Measurements from ENCODE around the gene TGM2.

TGM2 gene

GRCh38 chr20:38198238-38198861 lies 33.3 kb upstream of the TGM2 start:
- no peak for DNase-seq

- no peak for DNase-seq
Measured at GRCh38 chr20:38197619-38198018, 32.5 kb upstream of the TGM2 start.

- no peak for DNase-seq
Measured at GRCh38 chr20:38197217-38197616, 32.1 kb upstream of the TGM2 start.

GRCh38 chr20:38196592-38196991 lies 31.5 kb upstream of the TGM2 start:
- DNase-seq: no peak

- no peak for DNase-seq
Measured at GRCh38 chr20:38196076-38196475, 31.0 kb upstream of the TGM2 start.

GRCh38 chr20:38195521-38195920 lies 30.5 kb upstream of the TGM2 start:
- no peak for DNase-seq

GRCh38 chr20:38194971-38195504 lies 30.0 kb upstream of the TGM2 start:
- no peak for DNase-seq

GRCh38 chr20:38193586-38194105 lies 28.6 kb upstream of the TGM2 start:
- no peak for DNase-seq

GRCh38 chr20:38192323-38192885 lies 27.3 kb upstream of the TGM2 start:
- no peak for DNase-seq

- no peak for DNase-seq
Measured at GRCh38 chr20:38191654-38192053, 26.6 kb upstream of the TGM2 start.

- DNase-seq: no peak
Measured at GRCh38 chr20:38190936-38191371, 25.9 kb upstream of the TGM2 start.

- DNase-seq: no peak
Measured at GRCh38 chr20:38190166-38190565, 25.1 kb upstream of the TGM2 start.

- no peak for DNase-seq
Measured at GRCh38 chr20:38187517-38187916, 22.4 kb upstream of the TGM2 start.

GRCh38 chr20:38186788-38187221 lies 21.7 kb upstream of the TGM2 start:
- DNase-seq: no peak

GRCh38 chr20:38184101-38184500 lies 19.0 kb upstream of the TGM2 start:
- no peak for DNase-seq

GRCh38 chr20:38181971-38182370 lies 16.9 kb upstream of the TGM2 start:
- no peak for DNase-seq

GRCh38 chr20:38181207-38181801 lies 16.2 kb upstream of the TGM2 start:
- no peak for DNase-seq

GRCh38 chr20:38180781-38181180 lies 15.7 kb upstream of the TGM2 start:
- no peak for DNase-seq

GRCh38 chr20:38179846-38180245 lies 14.8 kb upstream of the TGM2 start:
- no peak for DNase-seq

GRCh38 chr20:38178581-38178980 lies 13.5 kb upstream of the TGM2 start:
- DNase-seq: no peak

- DNase-seq: no peak
Measured at GRCh38 chr20:38178065-38178491, 13.0 kb upstream of the TGM2 start.

- no peak for DNase-seq
Measured at GRCh38 chr20:38177201-38177600, 12.1 kb upstream of the TGM2 start.

GRCh38 chr20:38175304-38176180 lies 10.5 kb upstream of the TGM2 start:
- DNase-seq: no peak

Data from activated CD4-positive, alpha-beta T cell treated with anti-CD3 and anti-CD28 coated beads, Interleukin-2, amount 50 U/mL, for 16 hours (primary cell).